Subcutaneous abdominal adipose tissue (tissue), 5 donors: ENCODE results near the gene IFITM1.
"Not testable (repeated sequence)": the region's sequence is repeated elsewhere in the genome, so short reads cannot be mapped to it uniquely, and the experiment has no call there.

Experiments
- H3K27ac ChIP-seq: one replicate; pipeline ENCODE4 v1.7.0; 2013; ENCODE audit warnings: low read depth, mild to moderate bottlenecking, inconsistent platforms, low read length, moderate library complexity
- H3K27me3 ChIP-seq, 5 donors: one replicate each; pipeline ENCODE4 v1.7.0; 2013; ENCODE audit warnings: low read length in 5 of 5, inconsistent platforms in 1 of 5; ENCODE audit not compliant: control insufficient read depth in 5 of 5, insufficient read depth in 4 of 5
- H3K36me3 ChIP-seq, 5 donors: one replicate each; pipeline ENCODE4 v1.7.0; 2013; ENCODE audit warnings: low read length in 5 of 5; ENCODE audit not compliant: control insufficient read depth in 5 of 5, insufficient read depth in 5 of 5
- H3K4me1 ChIP-seq, 5 donors: one replicate each; pipeline ENCODE4 v1.7.0; 2013; ENCODE audit warnings: low read length in 5 of 5, mild to moderate bottlenecking in 3 of 5, moderate library complexity in 1 of 5; ENCODE audit not compliant: control insufficient read depth in 5 of 5, insufficient read depth in 5 of 5
- H3K4me3 ChIP-seq, 5 donors: one replicate each; pipeline ENCODE4 v1.7.0; 2013; ENCODE audit warnings: low read length in 5 of 5, low read depth in 1 of 5
- H3K9ac ChIP-seq, 5 donors: one replicate each; pipeline ENCODE4 v1.7.0; 2013; ENCODE audit warnings: low read length in 5 of 5, mild to moderate bottlenecking in 4 of 5, moderate library complexity in 3 of 5
- H3K9me3 ChIP-seq, 5 donors: one replicate each; pipeline ENCODE4 v1.7.0; 2013; ENCODE audit warnings: low read length in 5 of 5; ENCODE audit not compliant: control insufficient read depth in 5 of 5
- donor health status: healthy.
- donor health status: healthy.
- donor health status: healthy.
- donor health status: healthy.
- donor health status: healthy.

IFITM1 gene

GRCh38 chr11:299951-300735, 13.7 kb upstream of the IFITM1 start:
- Histone ChIP-seq H3K9me3 (no peaks in the 10 kb centered on the region), H3K27ac (no peak overlapping the region), H3K27me3 (peaks cover 19 to 45% (median 37%) of the 10 kb centered on the region in 5 donors), H3K4me3 (no peak overlapping the region), H3K9ac (no peak overlapping the region), H3K36me3 (peaks cover 0 to 2% (median 0%) of the 10 kb centered on the region in 5 donors), H3K4me1 (peaks cover 2 to 28% (median 13%) of the 10 kb centered on the region in 5 donors)

- no peaks in the 10 kb centered on the region for H3K36me3 ChIP-seq
- peaks cover 10 to 22% (median 17%) of the 10 kb centered on the region in 5 donors for H3K27me3 ChIP-seq
- H3K9me3 ChIP-seq: no peaks in the 10 kb centered on the region
- peaks cover 0 to 28% (median 18%) of the 10 kb centered on the region in 5 donors for H3K4me1 ChIP-seq
- H3K27ac ChIP-seq: no peak overlapping the region
- no peak overlapping the region for H3K9ac ChIP-seq
- H3K4me3 ChIP-seq: no peak overlapping the region
Measured at GRCh38 chr11:303363-303762, 10.5 kb upstream of the IFITM1 start.

GRCh38 chr11:304061-304506, 9.8 kb upstream of the IFITM1 start:
- Histone ChIP-seq H3K9ac (no peak overlapping the region), H3K9me3 (no peaks in the 10 kb centered on the region)

GRCh38 chr11:304915-305843, 8.7 kb upstream of the IFITM1 start:
- Histone ChIP-seq H3K36me3 (no peaks in the 10 kb centered on the region), H3K27ac (no peak overlapping the region), H3K9me3 (no peaks in the 10 kb centered on the region), H3K9ac (no peak overlapping the region), H3K4me1 (peaks cover 0 to 35% (median 31%) of the 10 kb centered on the region in 5 donors), H3K27me3 (peaks cover 0 to 5% (median 4%) of the 10 kb centered on the region in 5 donors), H3K4me3 (no peak overlapping the region)

More at GRCh38 chr11:304061-304506, 9.8 kb upstream of the IFITM1 start:
- Histone ChIP-seq H3K4me3 (no peak overlapping the region), H3K36me3 (no peaks in the 10 kb centered on the region), H3K4me1 (peaks cover 0 to 30% (median 21%) of the 10 kb centered on the region in 5 donors), H3K27ac (no peak overlapping the region), H3K27me3 (peaks cover 8 to 16% (median 11%) of the 10 kb centered on the region in 5 donors)

- H3K9ac ChIP-seq: peak overlapping the region in 1 of 5 donors; percentile 31
- H3K27ac ChIP-seq: peak overlapping the region; percentile 74
- no peaks in the 10 kb centered on the region for H3K9me3 ChIP-seq
- peaks cover 0 to 33% (median 31%) of the 10 kb centered on the region in 5 donors for H3K4me1 ChIP-seq
- no peak overlapping the region for H3K4me3 ChIP-seq
- no peaks in the 10 kb centered on the region for H3K27me3 ChIP-seq
- no peaks in the 10 kb centered on the region for H3K36me3 ChIP-seq
Measured at GRCh38 chr11:305844-306211, 8.0 kb upstream of the IFITM1 start.

- Histone ChIP-seq H3K4me3 (no peak overlapping the region), H3K27me3 (peaks cover 0 to 1% (median 0%) of the 10 kb centered on the region in 5 donors), H3K9ac (peak overlapping the region in 1 of 5 donors; percentile 2), H3K9me3 (no peaks in the 10 kb centered on the region), H3K27ac (peak overlapping the region; percentile 74), H3K36me3 (no peaks in the 10 kb centered on the region), H3K4me1 (peaks cover 0 to 35% (median 34%) of the 10 kb centered on the region in 5 donors)
Measured at GRCh38 chr11:306645-307371, 7.0 kb upstream of the IFITM1 start.

- H3K4me1 ChIP-seq: peaks cover 0 to 47% (median 40%) of the 10 kb centered on the region in 5 donors
- peak within 1 kb of the TSS; percentile 82 to 90 (median 88) for H3K4me3 ChIP-seq
- H3K9me3 ChIP-seq, H3K36me3 ChIP-seq, H3K27me3 ChIP-seq: not testable (repeated sequence)
- H3K27ac ChIP-seq: peak within 1 kb of the TSS; percentile 74
- peak within 1 kb of the TSS in 4 of 5 donors; percentile 63 to 85 (median 74) for H3K9ac ChIP-seq
Measured at GRCh38 chr11:307766-308708, 5.8 kb upstream of the IFITM1 start, which contains the start of gene IFITM2. TSS of gene IFITM2 (plus strand) at chr11:307816. CDS start at chr11:308193, 377 bp downstream.

GRCh38 chr11:308740-309665, 4.8 kb upstream of the IFITM1 start:
- H3K36me3 ChIP-seq, H3K9me3 ChIP-seq, H3K27me3 ChIP-seq: not testable (repeated sequence)
- H3K4me1 ChIP-seq: peaks cover 0 to 54% (median 47%) of the 10 kb centered on the region in 5 donors
- peak overlapping the region; percentile 74 for H3K27ac ChIP-seq
- peak overlapping the region; percentile 82 to 90 (median 88) for H3K4me3 ChIP-seq
- peak overlapping the region; percentile 1 to 85 (median 68) for H3K9ac ChIP-seq
